BJ (cell line): Measurements from ENCODE around the gene TTC7B. TPM values are rescaled to one million over a fixed set of nuclear protein-coding genes. Genes with fewer than 3 reads are reported as not detected.

Experiments
- CTCF ChIA-PET: fragments of 350-600 bp; formaldehyde crosslinking; extraction: SDS; loops from one replicate; lab custom pipeline; 2021; ENCODE audit warnings: antibody characterized with exemption, inconsistent platforms; lab: Yijun Ruan, JAX
- POLR2A ChIA-PET: fragments of 300-600 bp; sonication (Branson Sonifier 250); formaldehyde crosslinking; extraction: SDS; loops from one replicate; lab custom pipeline; 2021; ENCODE audit warnings: antibody characterized with exemption; lab: Charles Lee
- DNase-seq: peaks from one replicate; pipeline ENCODE4 v3.0.0-alpha.2; 2011; ENCODE audit warnings: low read depth
- H3K27me3 ChIP-seq: 2 replicates; pipeline ENCODE4 v1.6.0; 2011; ENCODE audit warnings: low read length; ENCODE audit not compliant: control insufficient read depth, insufficient read depth
- H3K36me3 ChIP-seq: 2 replicates; pipeline ENCODE4 v1.5.1; 2011; ENCODE audit warnings: low read length; ENCODE audit not compliant: control insufficient read depth, insufficient read depth
- H3K4me3 ChIP-seq: 2 replicates; pipeline ENCODE4 v1.5.1; 2011; ENCODE audit warnings: low read depth, mild to moderate bottlenecking, control low read depth, low read length
- CTCF ChIP-seq: IDR thresholded peaks from 2 replicates; pipeline ENCODE4 v1.5.1; 2011; ENCODE audit warnings: low read depth, mild to moderate bottlenecking, control low read depth, inconsistent platforms, low read length, moderate library complexity; ENCODE audit not compliant: insufficient read depth
- polyA plus RNA-seq: library from polyadenylated mRNA; depleted of rRNA; stranded (reverse); fragments of >200 nt; gene quantifications from 2 replicates; pipeline ENCODE4 v1.2.3, GENCODE V29; 2011

Gene TTC7B
- polyA plus RNA-seq, 1 experiment, result 46.9 TPM

GRCh38 chr14:90642244-90642717 is 173.9 kb downstream of the TTC7B start:
- POLR2A ChIA-PET, result interaction anchor here (0.5 kb wide), 1 partner anchor 13 kb away, joined by 4 read pairs; no protein-coding TSS in a partner anchor
- CTCF ChIA-PET, result interaction anchor here (0.6 to 1.7 kb wide), 3 partner anchors 9 to 144 kb away, joined by 3 to 5 read pairs (median 3); no protein-coding TSS in a partner anchor
- DNase-seq, result no peak
- Histone ChIP-seq H3K27me3 (no peaks in the 10 kb centered on the region), H3K4me3 (no peak overlapping the region), H3K36me3 (no peaks in the 10 kb centered on the region)
- TF ChIP-seq CTCF, result no peak

GRCh38 chr14:90641615-90642243 is 174.5 kb downstream of the TTC7B start:
- no peak for TF ChIP-seq CTCF
- CTCF ChIA-PET, result interaction anchor here (0.6 to 1.7 kb wide), 3 partner anchors 10 to 144 kb away, joined by 3 to 5 read pairs (median 3); no protein-coding TSS in a partner anchor
- POLR2A ChIA-PET, result interaction anchor here (0.6 kb wide), 1 partner anchor 23 kb away, joined by 3 read pairs; no protein-coding TSS in a partner anchor

GRCh38 chr14:90641168-90641567 is 175.1 kb downstream of the TTC7B start:
- POLR2A ChIA-PET, result interaction anchor here (0.6 kb wide), 1 partner anchor 24 kb away, joined by 3 read pairs; no protein-coding TSS in a partner anchor
- Histone ChIP-seq H3K27me3 (no peaks in the 10 kb centered on the region), H3K36me3 (no peaks in the 10 kb centered on the region), H3K4me3 (no peak overlapping the region)
- no peak for TF ChIP-seq CTCF
- CTCF ChIA-PET, result interaction anchor here (1.4 kb wide), 1 partner anchor 56 kb away, joined by 3 read pairs; no protein-coding TSS in a partner anchor
- DNase-seq, result no peak

More at GRCh38 chr14:90641615-90642243, 174.5 kb downstream of the TTC7B start:
- H3K36me3 ChIP-seq, result no peaks in the 10 kb centered on the region
- no peak overlapping the region for H3K4me3 ChIP-seq
- no peaks in the 10 kb centered on the region for H3K27me3 ChIP-seq
- no peak for DNase-seq

- no peak overlapping the region for H3K4me3 ChIP-seq
- no peak for DNase-seq
- H3K27me3 ChIP-seq, result no peaks in the 10 kb centered on the region
- no peak for TF ChIP-seq CTCF
- CTCF ChIA-PET, result no interaction called here
- H3K36me3 ChIP-seq, result no peaks in the 10 kb centered on the region
- POLR2A ChIA-PET, result no interaction called here
Measured at GRCh38 chr14:90639641-90640040, 176.6 kb downstream of the TTC7B start.

GRCh38 chr14:90632871-90633270 is 183.4 kb downstream of the TTC7B start:
- no peak for TF ChIP-seq CTCF
- H3K27me3 ChIP-seq, result no peaks in the 10 kb centered on the region
- CTCF ChIA-PET, result interaction anchor here (1.5 kb wide), 1 partner anchor 12 kb away, joined by 3 read pairs; no protein-coding TSS in a partner anchor

More at GRCh38 chr14:90632871-90633270, 183.4 kb downstream of the TTC7B start:
- no peak for DNase-seq
- POLR2A ChIA-PET, result no interaction called here
- no peak overlapping the region for H3K4me3 ChIP-seq
- H3K36me3 ChIP-seq, result no peaks in the 10 kb centered on the region
